Memory B cell (primary cell): ENCODE results near the gene SUSD3.

ENCODE experiments used
- ATAC-seq: fragments of 150-1000 bp; cut with Tn5 transposase; 2 replicates; pipeline ENCODE4 v1.10.0; 2021; ENCODE audit warnings: low read depth, mild to moderate bottlenecking, moderate library complexity
- DNase-seq, 2 donors: peaks; one replicate each; pipeline ENCODE4 v3.0.0; 2022; ENCODE audit warnings: low spot score in 2 of 2
- H3K27ac Mint-ChIP-seq: one replicate; pipeline ENCODE4 v1.8.0; 2022; ENCODE audit warnings: mild to moderate bottlenecking, moderate library complexity, mixed read lengths
- H3K27me3 Mint-ChIP-seq: one replicate; pipeline ENCODE4 v1.8.0; 2022; ENCODE audit warnings: mixed read lengths
- H3K36me3 Mint-ChIP-seq: one replicate; pipeline ENCODE4 v1.8.0; 2022; ENCODE audit warnings: mild to moderate bottlenecking, mixed read lengths
- H3K4me1 Mint-ChIP-seq: one replicate; pipeline ENCODE4 v1.8.0; 2022; ENCODE audit warnings: mixed read lengths
- H3K4me3 Mint-ChIP-seq: one replicate; pipeline ENCODE4 v1.8.0; 2022; ENCODE audit warnings: mild to moderate bottlenecking, moderate library complexity, mixed read lengths
- H3K9me3 Mint-ChIP-seq: one replicate; pipeline ENCODE4 v1.8.0; 2022; ENCODE audit warnings: mixed read lengths

Gene SUSD3

DNA sequence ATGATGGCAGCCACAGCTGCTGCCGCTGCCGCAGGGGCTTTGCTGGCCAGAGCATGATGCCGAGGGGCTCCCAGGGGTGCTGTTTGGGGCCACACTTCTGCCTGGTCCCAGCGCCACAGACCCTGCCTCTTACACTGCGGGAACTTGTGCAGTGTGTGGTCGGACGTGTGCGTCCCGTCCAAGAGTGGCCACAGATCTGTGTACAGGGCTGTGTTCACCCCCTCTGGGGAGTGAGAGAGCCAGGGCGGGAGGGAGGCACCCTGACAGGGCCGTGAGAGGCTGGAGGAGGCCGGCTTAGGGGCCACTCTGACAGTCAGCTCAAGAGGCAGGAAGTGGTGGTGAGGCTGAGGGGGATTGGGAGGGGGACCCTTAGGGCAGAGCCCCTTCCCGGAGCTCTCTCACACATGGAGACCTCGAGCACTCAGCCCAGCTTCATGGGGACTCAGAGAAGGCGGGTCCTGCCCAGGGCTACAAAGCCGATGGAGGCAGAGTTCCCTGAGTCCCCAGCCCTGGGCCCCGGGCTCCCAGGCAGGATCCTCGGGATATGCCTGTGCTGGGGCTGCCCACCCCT, 24.4 kb downstream of the SUSD3 start:
- no peaks in the 10 kb centered on the region for H3K9me3 Mint-ChIP-seq
- peaks cover 6% of the 10 kb centered on the region for H3K4me1 Mint-ChIP-seq
- no peak overlapping the region for H3K27ac Mint-ChIP-seq
- peaks cover 34% of the 10 kb centered on the region for H3K36me3 Mint-ChIP-seq
- no peak overlapping the region for H3K4me3 Mint-ChIP-seq
- H3K27me3 Mint-ChIP-seq, result no peaks in the 10 kb centered on the region
- ATAC-seq, result no peak
- no peak for DNase-seq

GRCh38 chr9:93083592-93084470, 25.3 kb downstream of the SUSD3 start:
- no peak for ATAC-seq
- H3K27ac Mint-ChIP-seq, result peak overlapping the region; percentile 83
- peaks cover 34% of the 10 kb centered on the region for H3K36me3 Mint-ChIP-seq
- no peak overlapping the region for H3K4me3 Mint-ChIP-seq
- no peaks in the 10 kb centered on the region for H3K9me3 Mint-ChIP-seq
- H3K4me1 Mint-ChIP-seq, result peaks cover 6% of the 10 kb centered on the region
- H3K27me3 Mint-ChIP-seq, result no peaks in the 10 kb centered on the region
- no peak for DNase-seq

DNA sequence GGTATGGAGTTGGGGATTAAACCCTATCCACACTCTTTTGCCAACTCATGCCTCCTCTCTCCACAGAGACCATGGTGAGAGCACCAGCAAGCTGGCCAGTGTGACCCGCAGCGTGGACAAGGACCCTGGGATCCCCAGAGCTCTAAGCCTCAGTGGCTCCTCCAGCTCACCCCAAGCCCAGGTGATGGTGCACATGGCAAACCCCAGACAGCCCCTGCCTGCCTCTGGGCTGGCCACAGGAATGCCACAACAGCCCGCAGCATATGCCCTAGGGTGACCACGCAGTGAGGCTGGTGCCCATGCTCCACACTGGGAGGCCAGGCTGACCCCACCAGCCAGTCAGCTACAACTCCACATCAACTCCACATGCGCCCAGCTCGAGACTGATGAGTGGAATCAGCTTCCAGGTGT, 26.0 kb downstream of the SUSD3 start:
- H3K27ac Mint-ChIP-seq, result no peak overlapping the region
- no peaks in the 10 kb centered on the region for H3K9me3 Mint-ChIP-seq
- no peak overlapping the region for H3K4me3 Mint-ChIP-seq
- no peaks in the 10 kb centered on the region for H3K27me3 Mint-ChIP-seq
- no peak for ATAC-seq
- no peak for DNase-seq
- H3K36me3 Mint-ChIP-seq, result peaks cover 34% of the 10 kb centered on the region
- H3K4me1 Mint-ChIP-seq, result peaks cover 8% of the 10 kb centered on the region

GRCh38 chr9:93085676-93086075, 27.2 kb downstream of the SUSD3 start:
- DNase-seq, result no peak
- H3K4me3 Mint-ChIP-seq, result no peak overlapping the region
- ATAC-seq, result no peak
- H3K27me3 Mint-ChIP-seq, result no peaks in the 10 kb centered on the region
- H3K9me3 Mint-ChIP-seq, result no peaks in the 10 kb centered on the region
- H3K27ac Mint-ChIP-seq, result no peak overlapping the region
- peaks cover 13% of the 10 kb centered on the region for H3K4me1 Mint-ChIP-seq
- H3K36me3 Mint-ChIP-seq, result peaks cover 31% of the 10 kb centered on the region

DNA sequence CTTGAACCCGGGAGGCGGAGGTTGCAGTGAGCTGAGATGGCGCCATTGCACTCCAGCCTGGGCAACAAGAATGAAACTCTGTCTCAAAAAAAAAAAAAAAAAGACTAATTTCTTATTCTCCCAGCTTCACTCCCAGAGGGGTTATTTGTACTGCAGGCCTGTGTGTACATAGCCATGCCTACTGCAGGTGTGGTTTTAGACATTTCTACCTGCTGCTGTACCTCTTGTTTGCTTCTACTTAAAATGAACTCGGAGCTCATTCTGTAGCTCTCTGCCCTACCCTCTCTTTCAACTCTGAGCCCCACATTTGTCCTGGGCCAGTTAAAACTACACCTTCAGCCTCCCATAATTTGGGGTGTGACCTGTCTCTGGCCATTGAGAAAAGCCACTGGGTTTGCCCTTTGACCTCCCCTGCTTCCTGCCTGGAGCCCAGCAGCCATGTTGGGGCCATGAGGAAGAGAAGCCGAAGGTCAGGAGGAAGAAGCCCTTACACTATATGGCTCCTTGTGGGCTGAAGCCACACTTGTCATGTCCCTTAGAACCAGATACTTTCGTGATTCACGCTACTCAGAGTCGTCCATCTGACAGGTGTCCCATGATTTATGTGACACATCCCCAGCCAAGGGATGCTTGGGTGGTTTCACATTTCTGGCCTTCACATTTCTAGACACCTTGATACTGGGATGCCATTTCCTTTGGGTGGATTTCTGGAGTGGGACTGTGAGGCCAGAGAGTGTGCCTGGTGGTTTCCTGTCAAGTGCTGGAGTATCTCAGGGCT, 28.1 kb downstream of the SUSD3 start:
- no peak for DNase-seq
- H3K4me1 Mint-ChIP-seq, result peaks cover 20% of the 10 kb centered on the region
- no peak overlapping the region for H3K27ac Mint-ChIP-seq
- no peaks in the 10 kb centered on the region for H3K27me3 Mint-ChIP-seq
- H3K36me3 Mint-ChIP-seq, result peaks cover 23% of the 10 kb centered on the region
- no peaks in the 10 kb centered on the region for H3K9me3 Mint-ChIP-seq
- no peak for ATAC-seq
- no peak overlapping the region for H3K4me3 Mint-ChIP-seq

DNA sequence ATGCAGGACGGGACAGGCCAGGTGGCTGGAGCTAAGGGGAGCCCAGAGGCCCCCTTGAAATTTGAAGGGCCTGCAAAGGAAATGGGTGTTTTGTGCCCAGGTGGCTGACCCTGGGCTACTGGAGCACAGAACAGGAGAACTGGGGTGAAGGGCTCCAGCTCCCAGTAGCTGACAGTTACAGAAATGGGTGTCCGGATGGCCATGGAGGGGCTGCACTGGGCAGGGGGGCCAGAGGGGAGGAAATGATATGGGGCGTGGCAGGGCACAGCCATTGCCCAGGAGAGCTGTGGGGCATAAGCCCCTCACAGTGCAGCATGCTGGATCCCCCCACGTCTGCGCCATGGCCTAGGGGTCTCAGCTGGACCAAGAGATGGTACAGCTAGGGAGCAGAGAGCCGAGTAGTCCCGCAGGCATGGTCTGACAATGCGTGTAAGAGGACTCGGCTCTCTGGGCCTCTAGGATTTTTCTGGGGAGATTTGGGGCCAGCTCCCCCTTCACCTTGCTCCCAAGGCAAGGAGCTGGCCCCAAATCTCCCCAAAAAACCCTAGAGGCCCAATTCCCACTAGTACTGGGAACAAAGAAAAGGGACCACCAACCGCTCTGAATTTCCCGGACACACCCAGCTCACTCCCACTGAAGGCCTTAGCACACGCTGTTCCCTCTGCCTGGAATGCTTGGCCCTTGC, 29.6 kb downstream of the SUSD3 start:
- no peak for DNase-seq
- H3K27ac Mint-ChIP-seq, result peak overlapping the region; percentile 76
- ATAC-seq, result no peak
- H3K9me3 Mint-ChIP-seq, result no peaks in the 10 kb centered on the region
- peaks cover 31% of the 10 kb centered on the region for H3K4me1 Mint-ChIP-seq
- no peaks in the 10 kb centered on the region for H3K27me3 Mint-ChIP-seq
- no peak overlapping the region for H3K4me3 Mint-ChIP-seq
- H3K36me3 Mint-ChIP-seq, result peaks cover 22% of the 10 kb centered on the region

DNA sequence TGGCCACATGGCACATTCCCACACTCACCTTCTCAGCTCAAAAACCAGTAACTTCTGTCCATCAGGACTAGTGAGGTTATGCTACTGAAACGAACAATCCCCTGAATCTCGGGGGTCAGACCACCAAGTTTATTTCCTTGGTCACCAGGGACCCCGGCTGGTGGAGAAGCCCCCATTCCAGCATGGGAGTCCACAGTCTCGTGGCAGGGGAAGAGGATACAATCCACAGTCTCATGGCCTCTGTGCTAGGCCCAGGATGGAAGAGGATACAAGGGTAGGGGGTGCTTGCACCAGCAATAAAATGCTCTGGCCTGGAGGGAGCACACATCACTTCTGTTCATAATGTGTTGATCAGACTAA, 30.1 kb downstream of the SUSD3 start:
- peak overlapping the region; percentile 76 for H3K27ac Mint-ChIP-seq
- H3K4me1 Mint-ChIP-seq, result peaks cover 35% of the 10 kb centered on the region
- H3K36me3 Mint-ChIP-seq, result peaks cover 18% of the 10 kb centered on the region

DNA sequence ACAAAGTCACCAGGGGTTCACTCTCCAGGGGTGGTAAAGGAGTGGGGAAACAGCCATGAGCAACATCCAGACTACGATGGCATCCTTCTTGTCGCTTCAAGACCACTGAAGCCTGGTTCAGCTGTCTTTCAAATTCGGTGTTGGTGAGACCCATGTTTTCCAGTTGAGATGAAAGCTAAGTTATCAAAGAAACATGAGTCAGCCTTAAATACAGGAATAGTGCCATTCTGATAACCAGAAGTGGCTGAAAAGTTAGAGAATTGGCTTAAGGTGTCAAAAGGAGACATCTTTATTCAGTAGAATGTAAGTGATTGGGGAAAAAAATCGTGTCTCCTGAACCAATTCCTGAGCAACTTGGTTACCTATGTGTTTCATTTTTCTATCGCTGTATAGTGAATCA, 30.5 kb downstream of the SUSD3 start:
- Mint-ChIP-seq H3K27me3 (no peaks in the 10 kb centered on the region), H3K36me3 (peaks cover 16% of the 10 kb centered on the region), H3K4me3 (no peak overlapping the region), H3K9me3 (no peaks in the 10 kb centered on the region), H3K27ac (peak overlapping the region; percentile 76), H3K4me1 (peaks cover 36% of the 10 kb centered on the region)
- ATAC-seq, result no peak
- DNase-seq, result no peak

More for the DNA sequence above, 30.1 kb downstream of the SUSD3 start:
- Mint-ChIP-seq H3K27me3 (no peaks in the 10 kb centered on the region), H3K9me3 (no peaks in the 10 kb centered on the region), H3K4me3 (no peak overlapping the region)
- DNase-seq (no peak), ATAC-seq (no peak)

GRCh38 chr9:93089481-93089991, 31.0 kb downstream of the SUSD3 start:
- Mint-ChIP-seq H3K36me3 (peaks cover 16% of the 10 kb centered on the region), H3K4me1 (peaks cover 41% of the 10 kb centered on the region), H3K27ac (peak overlapping the region; percentile 76), H3K9me3 (no peaks in the 10 kb centered on the region), H3K27me3 (no peaks in the 10 kb centered on the region), H3K4me3 (no peak overlapping the region)
- ATAC-seq, result no peak
- no peak for DNase-seq

DNA sequence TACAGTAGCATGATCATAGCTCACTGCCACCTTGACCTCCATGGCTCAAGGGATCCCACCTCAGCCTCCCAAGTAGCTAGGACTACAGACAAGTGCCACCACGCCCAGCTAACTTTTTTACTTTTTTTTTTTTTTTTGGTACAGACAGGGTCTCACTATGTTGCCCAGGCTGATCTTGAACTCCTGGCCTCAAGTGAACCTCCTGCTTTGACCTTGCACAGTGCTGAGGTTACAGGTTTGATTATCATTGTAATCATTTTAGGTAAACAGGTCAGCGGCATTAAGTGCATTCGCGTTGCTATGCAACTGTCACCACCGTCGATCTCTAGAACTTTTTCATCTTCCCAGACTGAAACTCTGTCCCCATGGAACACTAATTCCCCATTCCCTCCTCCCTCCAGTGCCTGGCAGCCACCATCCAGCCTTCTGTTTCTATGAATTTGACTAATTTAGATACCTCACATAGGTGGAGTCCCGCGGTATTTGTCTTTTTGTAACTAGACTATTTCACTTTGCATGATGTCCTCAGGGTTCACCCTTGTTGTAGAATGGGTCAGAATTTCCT, 31.7 kb downstream of the SUSD3 start:
- Mint-ChIP-seq H3K4me1 (peaks cover 45% of the 10 kb centered on the region), H3K36me3 (peaks cover 16% of the 10 kb centered on the region), H3K9me3 (no peaks in the 10 kb centered on the region), H3K27ac (peak overlapping the region; percentile 17), H3K27me3 (no peaks in the 10 kb centered on the region), H3K4me3 (no peak overlapping the region)
- ATAC-seq, result no peak
- no peak for DNase-seq

DNA sequence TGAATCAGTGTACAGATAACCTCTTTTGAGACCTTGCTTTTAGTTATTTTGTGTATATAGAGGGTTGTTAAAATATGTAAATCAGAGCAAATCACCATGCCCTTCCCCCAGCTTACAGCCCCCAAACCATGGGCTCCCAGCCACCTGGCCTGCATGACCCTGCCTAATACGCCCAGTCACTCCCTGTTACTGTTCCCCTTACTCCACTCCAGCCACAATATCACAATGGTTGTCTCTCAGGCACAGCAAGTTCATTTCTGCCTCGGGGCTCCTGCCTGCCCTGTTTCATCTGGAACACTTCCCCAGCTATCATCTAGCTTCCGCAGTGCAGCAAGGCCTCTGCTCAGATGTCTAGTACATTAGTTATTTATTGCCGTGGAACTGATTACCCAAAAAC, 32.6 kb downstream of the SUSD3 start:
- no peak for ATAC-seq
- Mint-ChIP-seq H3K36me3 (peaks cover 11% of the 10 kb centered on the region), H3K27ac (peak overlapping the region; percentile 60), H3K4me1 (peaks cover 45% of the 10 kb centered on the region), H3K4me3 (no peak overlapping the region), H3K9me3 (no peaks in the 10 kb centered on the region), H3K27me3 (no peaks in the 10 kb centered on the region)
- no peak for DNase-seq

DNA sequence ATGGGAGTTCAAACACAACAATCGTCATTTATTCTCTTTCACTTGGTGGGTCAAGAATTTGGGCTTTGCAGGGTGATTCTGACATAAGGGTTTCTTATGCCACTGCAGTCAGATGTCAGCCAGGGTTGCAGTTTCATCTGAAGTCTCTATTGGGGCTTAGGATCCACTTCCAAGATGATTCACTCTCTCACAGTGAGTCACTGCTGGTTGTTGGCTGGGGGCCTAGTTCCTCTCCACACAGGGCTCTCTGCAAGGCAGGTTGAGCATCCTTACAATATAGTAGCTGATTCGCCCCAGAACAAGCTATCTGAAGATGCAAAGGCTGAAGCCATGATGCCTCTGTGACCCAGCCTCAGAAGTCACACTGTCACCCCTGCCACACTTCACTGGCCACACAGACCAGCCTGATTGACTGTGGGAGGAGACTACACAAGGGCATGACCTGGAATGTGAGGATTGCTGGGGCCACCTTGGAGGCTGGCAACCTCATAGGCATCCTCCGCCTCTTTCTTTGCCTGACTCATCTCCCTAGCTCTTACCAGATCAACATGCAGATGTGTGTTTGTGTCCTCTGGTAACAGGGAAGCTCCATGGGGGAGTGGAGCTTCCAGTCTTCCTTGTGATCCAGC, 33.1 kb downstream of the SUSD3 start:
- Mint-ChIP-seq H3K4me3 (no peak overlapping the region), H3K36me3 (peaks cover 9% of the 10 kb centered on the region), H3K27ac (peak overlapping the region; percentile 98), H3K9me3 (no peaks in the 10 kb centered on the region), H3K27me3 (no peaks in the 10 kb centered on the region), H3K4me1 (peaks cover 45% of the 10 kb centered on the region)
- no peak for ATAC-seq
- DNase-seq, result no peak
